NB4 (cell line): ENCODE results near the gene RINL.

Experiments
- CTCF ChIP-seq: IDR thresholded peaks from one replicate; pipeline ENCODE4 v1.5.1; 2012; ENCODE audit warnings: low read depth, low read length
- MAX ChIP-seq: IDR thresholded peaks from 2 replicates; pipeline ENCODE4 v1.6.1; 2011; ENCODE audit warnings: low read depth, low read length
- MYC ChIP-seq: IDR thresholded peaks from 2 replicates; pipeline ENCODE4 v1.6.1; 2011; ENCODE audit warnings: low read depth, low read length
- POLR2A ChIP-seq: IDR thresholded peaks from 2 replicates; pipeline ENCODE4 v1.6.1; 2011; ENCODE audit warnings: mild to moderate bottlenecking; ENCODE audit not compliant: insufficient read length; ENCODE audit errors: extremely low read depth

GRCh38 chr19:38907227-38907626, 29.2 kb upstream of the RINL start:
- TF ChIP-seq CTCF: no peak
- TF ChIP-seq POLR2A: no peak
- no peak for TF ChIP-seq MYC
- TF ChIP-seq MAX: no peak
